Upper lobe of left lung (tissue), 4 donors: Measurements from ENCODE around the gene FXYD4.
"Not testable (repeated sequence)": the region's sequence is repeated elsewhere in the genome, so short reads cannot be mapped to it uniquely, and the experiment has no call there.

Experiments used
- CTCF ChIP-seq, 6 experiments: fragments of 450-650 bp in 4 of 6; fragments of 200-600 bp in 2 of 6; sonication (generic) in 2 of 6; IDR thresholded peaks; one replicate each; pipeline ENCODE4 v1.5.1; 2016 to 2019; ENCODE audit warnings: antibody characterized with exemption in 6 of 6
- EP300 ChIP-seq, 4 donors: sonication (generic); formaldehyde crosslinking; IDR thresholded peaks; one replicate each; pipeline ENCODE4 v1.5.1; 2017; ENCODE audit warnings: antibody characterized with exemption in 4 of 4, control low read depth in 2 of 4
- POLR2A ChIP-seq, 4 donors: fragments of 450-650 bp; IDR thresholded peaks; one replicate each; pipeline ENCODE4 v1.5.1; 2016 to 2017; ENCODE audit warnings: antibody characterized with exemption in 4 of 4, mild to moderate bottlenecking in 2 of 4

- not testable (repeated sequence) for TF ChIP-seq CTCF, EP300, POLR2A (IDR thresholded peaks at IDR 0.05)
These were observed 42.1 kb upstream of the FXYD4 start for GRCh38 chr10:43329246-43329885.
